ENCODE results near the gene SLC49A3.
A peak's percentile ranks its signal among the peaks of the same experiment; 100 is the strongest.
"Not testable (repeated sequence)": the region's sequence is repeated elsewhere in the genome, so short reads cannot be mapped to it uniquely, and the experiment has no call there.

Gene SLC49A3

DNA sequence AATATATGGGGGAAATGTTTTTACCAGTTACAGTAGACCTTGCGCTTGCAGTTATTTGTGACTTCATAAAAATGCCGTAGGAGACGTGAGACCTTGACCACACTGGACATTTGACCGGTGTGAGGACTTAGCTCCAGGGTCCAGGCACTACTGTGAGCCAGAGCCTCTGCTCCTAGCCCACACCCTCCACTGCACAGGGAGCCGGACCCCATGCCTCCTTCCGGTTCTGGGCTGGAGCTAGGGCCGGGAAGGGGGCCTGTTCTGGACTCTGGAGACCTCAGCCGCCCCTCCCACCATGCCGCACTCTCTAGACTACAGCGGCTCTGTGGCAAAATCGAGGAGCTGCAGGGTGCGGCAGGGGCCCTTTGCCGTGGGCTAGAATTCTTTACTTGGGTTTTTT is 22.0 kb upstream of the SLC49A3 start:
- TF ChIP-seq, protein P1, sequence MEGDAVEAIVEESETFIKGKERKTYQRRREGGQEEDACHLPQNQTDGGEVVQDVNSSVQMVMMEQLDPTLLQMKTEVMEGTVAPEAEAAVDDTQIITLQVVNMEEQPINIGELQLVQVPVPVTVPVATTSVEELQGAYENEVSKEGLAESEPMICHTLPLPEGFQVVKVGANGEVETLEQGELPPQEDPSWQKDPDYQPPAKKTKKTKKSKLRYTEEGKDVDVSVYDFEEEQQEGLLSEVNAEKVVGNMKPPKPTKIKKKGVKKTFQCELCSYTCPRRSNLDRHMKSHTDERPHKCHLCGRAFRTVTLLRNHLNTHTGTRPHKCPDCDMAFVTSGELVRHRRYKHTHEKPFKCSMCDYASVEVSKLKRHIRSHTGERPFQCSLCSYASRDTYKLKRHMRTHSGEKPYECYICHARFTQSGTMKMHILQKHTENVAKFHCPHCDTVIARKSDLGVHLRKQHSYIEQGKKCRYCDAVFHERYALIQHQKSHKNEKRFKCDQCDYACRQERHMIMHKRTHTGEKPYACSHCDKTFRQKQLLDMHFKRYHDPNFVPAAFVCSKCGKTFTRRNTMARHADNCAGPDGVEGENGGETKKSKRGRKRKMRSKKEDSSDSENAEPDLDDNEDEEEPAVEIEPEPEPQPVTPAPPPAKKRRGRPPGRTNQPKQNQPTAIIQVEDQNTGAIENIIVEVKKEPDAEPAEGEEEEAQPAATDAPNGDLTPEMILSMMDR (conservative IDR thresholded peaks at IDR 0.05; ENCODE audit: low read length), result no peak

DNA sequence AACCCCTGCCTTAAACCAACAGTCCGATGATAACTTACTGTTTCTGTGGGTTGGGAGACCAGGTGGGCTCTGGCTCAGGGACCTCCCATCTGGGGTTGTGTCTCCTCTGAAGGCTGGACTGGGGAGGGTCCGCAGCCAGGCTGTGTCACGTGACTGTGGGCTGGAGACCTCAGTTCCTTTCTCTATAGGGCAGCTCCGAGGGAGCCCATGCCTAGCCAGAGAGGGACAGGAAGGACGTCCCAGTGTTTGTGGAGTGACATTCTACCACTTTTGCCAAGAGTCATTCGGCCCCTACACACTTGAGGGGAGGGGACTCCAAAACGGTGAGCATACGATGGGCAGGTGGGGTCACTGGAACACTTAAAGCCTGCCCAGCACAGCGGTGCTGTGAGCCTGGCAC is 21.2 kb upstream of the SLC49A3 start:
- H3K4me3 ChIP-seq (ENCODE audit: low read length), result no peak overlapping the region
- TF ChIP-seq, protein P1 (conservative IDR thresholded peaks at IDR 0.05; ENCODE audit: low read length), result no peak
- no peak for DNase-seq (ENCODE audit: low read depth)

More for the DNA sequence above, 22.0 kb upstream of the SLC49A3 start:
- DNase-seq (ENCODE audit: low read depth), result no peak
- H3K4me3 ChIP-seq (ENCODE audit: low read length), result no peak overlapping the region

DNA sequence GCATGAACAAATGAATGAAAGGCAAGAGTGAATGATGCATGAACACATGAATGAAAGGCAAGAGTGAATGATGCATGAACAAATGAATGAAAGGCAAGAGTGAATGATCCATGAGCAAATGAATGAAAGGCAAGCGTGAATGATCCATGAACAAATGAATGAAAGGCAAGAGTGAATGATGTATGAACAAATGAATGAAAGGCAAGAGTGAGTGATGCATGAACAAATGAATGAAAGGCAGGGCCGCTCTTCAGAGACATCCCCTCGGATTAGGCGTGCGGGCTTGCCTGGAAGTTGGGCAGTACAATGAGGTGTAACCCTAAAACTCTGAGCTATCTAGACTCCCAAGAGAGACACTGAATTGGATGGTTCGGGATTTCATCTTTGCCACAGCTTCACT is 20.4 kb upstream of the SLC49A3 start:
- TF ChIP-seq, protein P1 (conservative IDR thresholded peaks at IDR 0.05; ENCODE audit: low read length), result no peak
- H3K4me3 ChIP-seq (ENCODE audit: low read length), result no peak overlapping the region
- no peak for DNase-seq (ENCODE audit: low read depth)

GRCh38 chr4:708631-708933 is 19.6 kb upstream of the SLC49A3 start:
- no peak for DNase-seq (ENCODE audit: low read depth)
- TF ChIP-seq, protein P1 (conservative IDR thresholded peaks at IDR 0.05; ENCODE audit: low read length), result no peak
- peak overlapping the region; percentile 17 for H3K4me3 ChIP-seq (ENCODE audit: low read length)

GRCh38 chr4:707929-708630 is 19.1 kb upstream of the SLC49A3 start:
- TF ChIP-seq, protein P1 (conservative IDR thresholded peaks at IDR 0.05; ENCODE audit: low read length), result no peak
- no peak for DNase-seq (ENCODE audit: low read depth)
- H3K4me3 ChIP-seq (ENCODE audit: low read length), result peak overlapping the region; percentile 17

DNA sequence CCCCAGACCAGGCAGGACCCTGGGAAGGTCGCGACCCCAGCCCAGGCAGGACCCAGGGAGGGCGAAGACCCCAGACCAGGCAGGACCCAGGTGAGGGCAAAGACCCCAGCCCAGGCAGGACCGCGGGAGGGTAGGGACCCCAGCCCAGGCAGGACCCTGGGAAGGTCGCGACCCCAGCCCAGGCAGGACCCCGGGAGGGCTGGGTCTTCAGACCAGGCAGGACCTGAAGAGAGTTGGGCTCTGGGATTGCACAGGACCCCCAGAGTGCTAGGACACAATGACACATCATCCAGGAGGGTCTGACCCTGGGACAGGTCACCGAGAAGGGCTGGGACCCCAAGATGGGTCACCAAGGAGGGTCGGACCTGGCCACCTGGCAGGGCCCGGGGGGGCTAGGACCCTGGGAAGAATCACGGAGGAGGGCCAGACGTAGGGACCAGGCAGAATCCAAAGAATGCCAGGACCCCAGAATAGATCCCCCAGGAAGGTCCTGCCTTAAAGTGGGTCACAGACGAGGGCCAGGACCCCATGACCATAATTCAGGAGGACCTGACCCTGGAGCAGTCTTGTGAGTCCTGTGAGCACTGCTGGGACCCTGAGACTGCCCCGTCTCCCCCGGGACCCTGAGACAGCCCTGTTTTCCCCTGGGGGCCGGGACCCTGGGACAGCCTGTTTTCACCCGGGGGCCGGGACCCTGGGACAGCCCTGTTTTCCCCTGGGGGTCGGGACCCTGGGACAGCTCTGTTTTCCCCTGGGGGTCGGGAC is 18.1 kb upstream of the SLC49A3 start:
- TF ChIP-seq, protein P1 (conservative IDR thresholded peaks at IDR 0.05; ENCODE audit: low read length), result no peak
- DNase-seq (ENCODE audit: low read depth), result no peak
- H3K4me3 ChIP-seq (ENCODE audit: low read length), result peak overlapping the region; percentile 85

DNA sequence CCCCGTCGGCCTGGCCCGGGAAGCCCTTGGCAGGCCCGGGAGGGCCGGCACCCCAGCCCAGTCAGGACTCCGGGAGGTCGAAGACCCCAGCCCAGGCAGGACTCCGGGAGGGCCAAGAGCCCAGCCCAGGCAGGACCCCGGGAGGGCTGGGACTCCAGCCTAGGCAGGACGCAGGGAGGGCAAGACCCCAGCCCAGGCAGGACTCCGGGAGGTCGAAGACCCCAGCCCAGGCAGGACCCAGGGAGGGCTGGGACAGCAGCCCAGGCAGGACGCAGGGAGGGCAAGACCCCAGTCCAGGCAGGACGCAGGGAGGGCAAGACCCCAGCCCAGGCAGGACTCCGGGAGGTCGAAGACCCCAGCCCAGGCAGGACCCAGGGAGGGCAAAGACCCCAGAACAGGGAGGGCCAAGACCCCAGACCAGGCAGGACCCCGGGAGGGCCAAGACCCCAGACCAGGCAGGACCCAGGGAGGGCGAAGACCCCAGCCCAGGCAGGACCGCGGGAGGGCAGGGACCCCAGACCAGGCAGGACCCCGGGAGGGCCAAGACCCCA is 17.2 kb upstream of the SLC49A3 start:
- DNase-seq (ENCODE audit: low read depth), result not testable (repeated sequence)
- peak overlapping the region; percentile 85 for H3K4me3 ChIP-seq (ENCODE audit: low read length)

Data from AG10803 (cell line).